Spleen (tissue), 7 donors: ENCODE data around the gene SHC1.

Experiments
- POLR2A ChIP-seq, 3 donors: fragments of 450-650 bp; IDR thresholded peaks; one replicate each; pipeline ENCODE4 v1.5.1; 2017; ENCODE audit warnings: antibody characterized with exemption in 3 of 3, mild to moderate bottlenecking in 1 of 3
- POLR2AphosphoS5 ChIP-seq, 3 donors: sonication (generic); formaldehyde crosslinking; IDR thresholded peaks; one replicate each; pipeline ENCODE4 v1.5.1; 2017; ENCODE audit warnings: antibody characterized with exemption in 3 of 3
- TF ChIP-seq, protein P1 (sequence below), 11 experiments: fragments of 200-600 bp in 7 of 11; fragments of 450-650 bp in 4 of 11; sonication (generic) in 4 of 11; IDR thresholded peaks in 8 of 11; conservative IDR thresholded peaks in 3 of 11; 1 replicate in 7 of 11; 2 replicates in 4 of 11; pipeline versions ENCODE4 v1.4.0 to v1.8.0; 2016 to 2021; ENCODE audit warnings: antibody characterized with exemption in 11 of 11, inconsistent platforms in 4 of 11, mild to moderate bottlenecking in 1 of 11
- donor health status: DM: no; HTN: no; CAD: no; lungs with moderate emphysema.
- donor health status: DM: no; HTN: no; CAD: no.
- donor health status: DM: no; HTN: no; CAD: no.

DNA sequence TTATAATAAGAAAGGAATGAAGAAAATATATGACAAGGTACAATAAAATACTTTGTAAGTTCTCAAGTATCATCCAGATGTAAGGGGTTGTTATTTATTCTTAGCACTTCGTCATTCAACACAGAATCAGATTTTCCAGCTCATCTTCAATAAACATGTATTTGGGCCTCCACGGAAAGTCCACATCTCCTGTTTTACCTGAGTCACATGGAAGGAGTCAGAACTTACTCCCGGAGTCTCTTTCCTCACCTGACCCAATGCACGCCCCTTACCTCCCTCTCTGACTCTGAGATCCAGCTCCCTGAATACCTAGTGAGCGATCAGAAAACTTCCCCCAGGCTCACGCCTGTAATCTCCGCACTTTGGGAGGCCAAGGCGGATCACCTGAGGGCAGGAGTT, 32.6 kb downstream of the SHC1 start:
- TF ChIP-seq POLR2A (IDR thresholded peaks at IDR 0.05) (no peak), POLR2AphosphoS5 (IDR thresholded peaks at IDR 0.05) (no peak)
- TF ChIP-seq, protein P1, sequence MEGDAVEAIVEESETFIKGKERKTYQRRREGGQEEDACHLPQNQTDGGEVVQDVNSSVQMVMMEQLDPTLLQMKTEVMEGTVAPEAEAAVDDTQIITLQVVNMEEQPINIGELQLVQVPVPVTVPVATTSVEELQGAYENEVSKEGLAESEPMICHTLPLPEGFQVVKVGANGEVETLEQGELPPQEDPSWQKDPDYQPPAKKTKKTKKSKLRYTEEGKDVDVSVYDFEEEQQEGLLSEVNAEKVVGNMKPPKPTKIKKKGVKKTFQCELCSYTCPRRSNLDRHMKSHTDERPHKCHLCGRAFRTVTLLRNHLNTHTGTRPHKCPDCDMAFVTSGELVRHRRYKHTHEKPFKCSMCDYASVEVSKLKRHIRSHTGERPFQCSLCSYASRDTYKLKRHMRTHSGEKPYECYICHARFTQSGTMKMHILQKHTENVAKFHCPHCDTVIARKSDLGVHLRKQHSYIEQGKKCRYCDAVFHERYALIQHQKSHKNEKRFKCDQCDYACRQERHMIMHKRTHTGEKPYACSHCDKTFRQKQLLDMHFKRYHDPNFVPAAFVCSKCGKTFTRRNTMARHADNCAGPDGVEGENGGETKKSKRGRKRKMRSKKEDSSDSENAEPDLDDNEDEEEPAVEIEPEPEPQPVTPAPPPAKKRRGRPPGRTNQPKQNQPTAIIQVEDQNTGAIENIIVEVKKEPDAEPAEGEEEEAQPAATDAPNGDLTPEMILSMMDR (IDR thresholded peaks at IDR 0.05 in 8 of 11, conservative IDR thresholded peaks at IDR 0.05 in 3 of 11), result no peak
